LNCaP clone FGC (cell line): ENCODE measurements around the gene INPP5J.
A peak's percentile ranks its signal among the peaks of the same experiment; 100 is the strongest.

ENCODE experiments used
- DNase-seq: peaks from one replicate; pipeline ENCODE4 v3.0.0-alpha.2; 2011; ENCODE audit warnings: low read depth
- H3K4me3 ChIP-seq: 2 replicates; pipeline ENCODE4 v1.5.1; 2011; ENCODE audit warnings: mild to moderate bottlenecking, low read depth, low read length, control low read depth
- TF ChIP-seq, protein P1 (sequence below): IDR thresholded peaks from 2 replicates; pipeline ENCODE4 v1.5.1; 2012; ENCODE audit warnings: mild to moderate bottlenecking; ENCODE audit not compliant: control insufficient read depth, insufficient read depth; ENCODE audit errors: extremely low read depth

Gene INPP5J

DNA sequence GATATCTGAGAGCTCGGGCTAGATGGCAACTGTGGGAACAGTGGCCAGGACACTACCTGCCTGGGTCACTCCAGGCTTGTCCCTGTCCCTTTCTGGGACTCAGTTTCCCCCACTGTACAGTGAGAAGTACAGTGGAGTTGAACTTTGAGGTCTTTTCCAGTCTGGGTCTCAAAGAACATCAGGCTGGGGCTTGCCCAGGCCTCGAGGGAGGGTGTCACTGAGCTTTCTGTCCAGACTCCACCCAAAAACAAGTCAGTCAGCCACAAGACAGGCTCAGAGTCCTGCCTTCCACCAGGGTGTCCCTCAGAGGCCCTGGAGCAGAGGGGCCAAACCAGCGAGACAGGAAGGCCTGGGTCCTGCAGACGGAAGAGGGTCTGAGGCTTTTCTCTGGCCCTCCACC is 19.5 kb downstream of the INPP5J start:
- TF ChIP-seq, protein P1, sequence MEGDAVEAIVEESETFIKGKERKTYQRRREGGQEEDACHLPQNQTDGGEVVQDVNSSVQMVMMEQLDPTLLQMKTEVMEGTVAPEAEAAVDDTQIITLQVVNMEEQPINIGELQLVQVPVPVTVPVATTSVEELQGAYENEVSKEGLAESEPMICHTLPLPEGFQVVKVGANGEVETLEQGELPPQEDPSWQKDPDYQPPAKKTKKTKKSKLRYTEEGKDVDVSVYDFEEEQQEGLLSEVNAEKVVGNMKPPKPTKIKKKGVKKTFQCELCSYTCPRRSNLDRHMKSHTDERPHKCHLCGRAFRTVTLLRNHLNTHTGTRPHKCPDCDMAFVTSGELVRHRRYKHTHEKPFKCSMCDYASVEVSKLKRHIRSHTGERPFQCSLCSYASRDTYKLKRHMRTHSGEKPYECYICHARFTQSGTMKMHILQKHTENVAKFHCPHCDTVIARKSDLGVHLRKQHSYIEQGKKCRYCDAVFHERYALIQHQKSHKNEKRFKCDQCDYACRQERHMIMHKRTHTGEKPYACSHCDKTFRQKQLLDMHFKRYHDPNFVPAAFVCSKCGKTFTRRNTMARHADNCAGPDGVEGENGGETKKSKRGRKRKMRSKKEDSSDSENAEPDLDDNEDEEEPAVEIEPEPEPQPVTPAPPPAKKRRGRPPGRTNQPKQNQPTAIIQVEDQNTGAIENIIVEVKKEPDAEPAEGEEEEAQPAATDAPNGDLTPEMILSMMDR = no peak
- no peak overlapping the region for H3K4me3 ChIP-seq
- DNase-seq = no peak

- TF ChIP-seq, protein P1 = no peak
Observed at GRCh38 chr22:31143038-31143437, 20.3 kb downstream of the INPP5J start.

DNA sequence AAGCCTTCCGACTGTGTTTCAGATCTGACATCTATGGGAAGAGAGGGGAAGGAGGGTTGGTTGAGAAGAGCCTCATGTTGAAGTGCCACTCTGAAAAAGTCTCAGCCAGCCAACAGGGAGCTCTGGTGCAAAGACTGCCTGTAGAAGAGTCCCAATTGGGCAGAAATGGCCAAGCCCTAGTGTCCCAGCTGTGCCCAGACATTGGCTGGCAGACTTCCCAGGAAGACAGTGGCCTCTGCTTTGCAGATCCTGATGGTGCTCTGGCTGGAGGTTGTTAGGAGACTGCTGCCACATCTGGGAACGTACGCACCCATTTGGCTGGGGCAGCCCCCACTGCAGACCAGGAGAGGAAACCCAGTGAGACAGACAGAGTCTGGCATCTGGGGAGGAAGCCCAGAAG is 20.8 kb downstream of the INPP5J start:
- no peak overlapping the region for H3K4me3 ChIP-seq
- TF ChIP-seq, protein P1 = no peak
- no peak for DNase-seq

More at GRCh38 chr22:31143038-31143437, 20.3 kb downstream of the INPP5J start:
- no peak for DNase-seq
- no peak overlapping the region for H3K4me3 ChIP-seq

DNA sequence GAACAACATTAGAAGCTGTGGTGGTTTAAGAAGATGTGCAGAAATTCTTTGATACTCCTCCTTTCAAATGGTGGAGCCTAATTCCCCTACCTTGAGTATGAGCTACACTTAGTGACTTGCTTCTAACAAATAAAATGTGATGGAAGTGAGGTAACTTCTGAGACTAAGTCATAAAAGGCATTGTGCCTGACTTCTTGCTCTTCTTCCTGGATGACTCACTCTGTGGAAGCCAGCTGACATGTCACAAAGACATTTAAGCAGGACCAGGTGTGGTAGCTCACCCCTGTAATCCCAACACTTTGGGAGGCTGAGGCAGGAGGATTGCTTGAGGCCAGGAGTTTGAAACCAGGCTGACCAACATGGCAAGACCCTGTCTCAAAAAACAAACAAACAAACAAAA is 21.5 kb downstream of the INPP5J start:
- TF ChIP-seq, protein P1 = no peak
- DNase-seq = no peak

DNA sequence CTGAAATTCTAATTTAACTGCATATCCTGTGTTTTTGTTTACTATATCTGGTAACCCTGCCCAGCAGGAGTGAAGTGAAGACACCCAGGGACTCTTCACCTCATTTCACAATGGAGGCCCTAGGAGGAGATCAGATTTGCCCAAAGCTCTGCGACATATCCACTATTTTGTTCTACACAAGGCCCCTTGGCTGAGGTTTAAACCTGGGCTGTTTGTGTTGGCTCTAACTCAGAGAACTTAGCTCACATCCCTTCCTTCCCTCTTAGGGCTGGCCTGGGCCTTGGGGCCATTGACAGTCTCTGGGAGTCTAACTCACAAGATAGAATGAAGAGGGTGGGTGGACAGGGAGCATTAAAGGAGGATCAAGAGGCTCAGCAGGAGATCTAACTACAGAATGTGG is 25.7 kb downstream of the INPP5J start:
- TF ChIP-seq, protein P1 = no peak
- H3K4me3 ChIP-seq = no peak overlapping the region
- no peak for DNase-seq

More for the DNA sequence above, 21.5 kb downstream of the INPP5J start:
- no peak overlapping the region for H3K4me3 ChIP-seq

GRCh38 chr22:31148953-31149627 is 26.3 kb downstream of the INPP5J start:
- H3K4me3 ChIP-seq = no peak overlapping the region
- DNase-seq = no peak

More at GRCh38 chr22:31148953-31149627, 26.3 kb downstream of the INPP5J start:
- TF ChIP-seq, protein P1 = peak; percentile 87
